Omental fat pad (tissue), 4 donors: ENCODE data around the gene CD58. TPM values are rescaled to one million over a fixed set of nuclear protein-coding genes. Genes with fewer than 3 reads are reported as not detected.

Source experiments
- ATAC-seq: fragments of 150-250 bp; one replicate; pipeline ENCODE4 v1.9.1; 2016; ENCODE audit warnings: mild to moderate bottlenecking, moderate library complexity; ENCODE audit not compliant: low FRiP score
- DNase-seq: peaks from one replicate; pipeline ENCODE4 v3.0.0-alpha.2; 2019; ENCODE audit warnings: low spot score
- CTCF ChIP-seq, 3 donors: fragments of 450-650 bp; IDR thresholded peaks; one replicate each; pipeline ENCODE4 v1.5.1; 2016 to 2017; ENCODE audit warnings: antibody characterized with exemption in 3 of 3, mild to moderate bottlenecking in 3 of 3, moderate library complexity in 2 of 3
- total RNA-seq, 4 donors: library from RNA; depleted of rRNA; stranded (reverse); fragments of >200 nt; gene quantifications; one replicate each; pipeline ENCODE4 v1.1.0, GENCODE V29; 2016

The CD58 gene
- total RNA-seq, 4 donors from 2014 or later = 23.8 to 53.4 (median 27.1) TPM

- ATAC-seq (no peak), DNase-seq (no peak)
- TF ChIP-seq CTCF (IDR thresholded peaks at IDR 0.05) = no peak
Observed at GRCh38 chr1:116531917-116532316, 38.9 kb downstream of the CD58 start.

- DNase-seq (no peak), ATAC-seq (no peak)
- no peak for TF ChIP-seq CTCF (IDR thresholded peaks at IDR 0.05)
Observed at GRCh38 chr1:116529681-116530080, 41.1 kb downstream of the CD58 start.

DNA sequence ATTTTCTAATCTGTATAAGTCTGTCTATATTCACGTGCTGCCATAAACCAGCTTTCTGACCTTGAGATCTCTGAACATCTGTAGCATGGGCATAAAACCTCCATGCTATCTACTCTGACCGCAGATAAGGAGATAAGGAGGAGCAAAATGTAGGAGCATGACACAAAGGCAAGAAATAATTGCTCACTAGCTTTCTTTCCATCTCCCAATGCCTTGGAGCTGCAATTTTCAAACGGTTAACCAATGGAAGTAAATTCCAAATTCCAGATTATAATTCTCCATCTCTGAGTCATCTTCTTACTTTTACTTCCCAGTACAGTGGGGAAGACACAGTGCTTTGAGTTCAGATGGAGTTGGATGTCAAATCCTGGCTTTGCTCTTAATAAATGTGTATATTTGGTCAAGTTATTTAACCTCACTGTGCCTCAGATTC lies 41.6 kb downstream of the CD58 start:
- ATAC-seq (no peak), DNase-seq (no peak)
- no peak for TF ChIP-seq CTCF (IDR thresholded peaks at IDR 0.05)

DNA sequence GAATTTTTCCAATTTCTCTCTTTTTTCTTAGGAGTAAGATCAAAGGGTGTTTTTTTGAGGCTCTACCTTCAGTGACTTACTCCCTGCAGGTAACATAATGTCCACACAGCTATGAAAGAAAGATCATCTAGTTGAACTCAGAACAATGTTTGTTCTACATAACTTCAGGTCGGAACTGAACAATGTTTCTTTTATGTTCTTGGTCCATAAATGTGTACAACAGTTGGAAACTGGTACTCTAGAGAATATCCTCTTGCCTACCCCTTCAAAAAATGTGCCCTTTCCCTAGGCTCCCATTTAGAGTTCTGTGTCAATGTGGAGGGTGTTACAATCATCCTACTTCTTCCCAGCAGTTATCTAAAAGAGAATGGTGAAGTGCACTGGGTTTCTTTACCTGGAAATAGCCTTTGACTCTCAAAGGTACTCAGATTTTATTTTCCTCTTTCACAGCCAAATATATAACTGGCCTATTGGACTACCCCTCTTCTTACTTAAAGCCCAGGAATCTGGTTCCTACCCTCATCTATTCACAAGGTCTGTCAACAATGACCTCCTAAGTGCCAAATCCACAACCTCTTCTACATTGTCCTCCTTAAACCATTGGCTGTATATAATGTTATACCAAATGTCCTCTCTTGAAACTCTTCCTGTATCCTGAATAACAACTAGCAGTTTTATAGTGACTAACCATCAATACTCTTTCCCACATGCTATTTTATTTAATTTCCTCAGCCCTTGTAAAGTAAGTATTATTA lies 42.3 kb downstream of the CD58 start:
- DNase-seq (no peak), ATAC-seq (no peak)
- no peak for TF ChIP-seq CTCF (IDR thresholded peaks at IDR 0.05)

DNA sequence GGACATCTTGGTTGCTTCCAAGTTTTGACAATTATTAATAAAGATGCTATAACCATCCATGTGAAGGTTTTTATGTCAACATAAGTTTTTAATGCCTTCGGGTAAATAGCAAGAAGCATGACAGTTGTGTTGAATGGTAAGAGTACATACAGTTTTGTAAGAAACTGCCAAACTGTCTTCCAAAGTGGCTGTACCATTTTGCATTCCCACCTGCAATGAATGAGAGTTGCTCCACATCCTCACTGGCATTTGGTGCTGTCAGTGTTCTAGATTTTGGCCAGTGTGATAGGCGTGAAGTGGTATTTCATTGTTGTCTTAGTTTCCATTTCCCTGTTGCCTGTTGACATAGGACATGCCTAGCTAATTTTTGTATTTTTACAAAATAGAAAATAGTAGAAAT lies 45.4 kb downstream of the CD58 start:
- DNase-seq (no peak), ATAC-seq (no peak)
- no peak for TF ChIP-seq CTCF (IDR thresholded peaks at IDR 0.05)

GRCh38 chr1:116521186-116521585 lies 49.6 kb downstream of the CD58 start:
- DNase-seq (no peak), ATAC-seq (no peak)
- no peak for TF ChIP-seq CTCF (IDR thresholded peaks at IDR 0.05)

DNA sequence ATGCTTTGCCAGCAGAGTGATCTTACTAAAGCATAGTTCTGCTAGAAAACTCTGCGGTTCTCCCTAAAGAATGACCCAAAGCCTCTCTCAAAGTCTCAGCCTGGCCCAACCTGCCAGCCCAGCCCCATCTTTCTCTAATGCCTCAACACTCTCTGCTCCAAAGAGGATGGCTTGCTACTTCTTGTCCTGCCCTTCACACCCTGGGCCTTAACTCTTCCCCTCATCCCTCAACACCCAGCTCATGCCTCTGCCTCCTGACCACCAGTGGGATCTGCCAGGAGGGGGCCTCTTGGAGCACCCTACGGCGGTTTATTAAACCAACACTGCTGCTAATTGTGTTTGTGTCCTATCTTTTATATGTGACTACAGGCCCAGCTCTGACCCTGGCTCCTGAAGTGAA lies 52.4 kb downstream of the CD58 start:
- ATAC-seq = no peak
- no peak for DNase-seq
- no peak for TF ChIP-seq CTCF (IDR thresholded peaks at IDR 0.05)
